GM19238 (cell line): ENCODE results near the gene ARHGAP10.

ENCODE experiments used
- DNase-seq: peaks from one replicate; pipeline ENCODE4 v3.0.0; 2011; ENCODE audit warnings: low spot score; ENCODE audit not compliant: insufficient read length

The ARHGAP10 gene

DNA sequence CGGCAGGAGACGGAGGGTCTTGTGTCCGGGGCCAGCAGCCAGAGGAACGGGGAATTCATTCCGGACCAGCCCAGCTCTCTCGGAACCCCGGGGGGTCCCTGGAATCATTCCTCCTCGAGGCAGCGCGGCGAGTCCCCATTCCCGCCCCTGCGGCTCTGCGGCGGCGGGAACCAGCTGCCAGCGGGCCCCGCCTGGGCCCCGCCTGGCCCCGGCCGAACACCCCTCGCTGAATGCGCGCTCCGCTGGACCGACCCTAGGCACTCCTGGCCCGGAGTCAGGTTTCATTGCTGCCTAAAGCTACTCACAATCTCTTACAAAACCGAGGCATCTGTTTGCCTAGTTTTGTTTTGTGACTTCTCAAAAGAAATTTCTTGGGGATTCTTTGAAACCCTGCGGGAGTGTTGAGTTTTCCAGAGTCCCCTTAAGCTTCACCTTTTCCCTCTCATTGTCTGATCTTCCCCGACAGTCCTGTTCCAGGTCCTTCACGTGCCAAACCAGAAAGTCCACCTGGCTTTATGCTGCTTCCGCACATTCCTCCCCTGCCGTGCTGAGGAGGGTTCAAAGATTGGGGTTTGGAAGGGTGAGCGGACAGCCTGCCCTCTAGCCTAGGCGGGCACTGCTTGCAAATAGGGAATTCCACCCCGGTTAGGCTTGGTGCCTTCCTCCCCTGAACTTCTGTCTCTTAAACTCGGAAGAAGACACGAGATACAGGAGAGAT, 789 bp downstream of the ARHGAP10 start:
- DNase-seq = peak; percentile 25

DNA sequence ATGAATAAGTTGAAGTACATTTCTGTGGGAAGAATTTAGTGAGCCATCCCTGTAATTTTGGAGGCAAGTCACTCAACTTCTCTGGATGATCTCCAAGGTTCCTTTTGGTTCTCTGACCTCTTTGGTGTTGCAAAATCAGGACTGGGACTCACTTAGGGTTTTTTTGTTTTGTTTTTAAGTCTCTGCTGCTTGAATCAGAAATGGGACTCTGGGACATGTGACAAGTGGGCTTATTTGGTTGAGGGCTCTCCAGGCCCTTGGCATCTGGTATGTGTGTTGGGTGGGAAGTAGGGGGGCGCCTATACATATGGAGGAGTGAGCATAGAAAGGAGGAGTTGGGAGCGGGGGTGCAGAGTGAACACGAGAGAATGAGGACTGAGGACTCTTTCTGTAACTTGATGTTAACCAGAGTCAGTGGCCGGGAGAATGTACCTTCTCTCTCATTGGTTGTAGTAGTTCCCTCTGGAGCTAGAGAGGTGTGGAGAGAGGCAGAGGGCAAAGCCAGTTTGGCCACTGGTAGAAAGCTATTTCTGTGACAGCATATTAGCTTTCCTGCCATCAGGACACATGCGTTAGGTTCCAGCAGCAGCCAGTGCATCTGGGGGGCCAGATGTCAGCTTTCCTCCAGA, 1.9 kb downstream of the ARHGAP10 start:
- no peak for DNase-seq

DNA sequence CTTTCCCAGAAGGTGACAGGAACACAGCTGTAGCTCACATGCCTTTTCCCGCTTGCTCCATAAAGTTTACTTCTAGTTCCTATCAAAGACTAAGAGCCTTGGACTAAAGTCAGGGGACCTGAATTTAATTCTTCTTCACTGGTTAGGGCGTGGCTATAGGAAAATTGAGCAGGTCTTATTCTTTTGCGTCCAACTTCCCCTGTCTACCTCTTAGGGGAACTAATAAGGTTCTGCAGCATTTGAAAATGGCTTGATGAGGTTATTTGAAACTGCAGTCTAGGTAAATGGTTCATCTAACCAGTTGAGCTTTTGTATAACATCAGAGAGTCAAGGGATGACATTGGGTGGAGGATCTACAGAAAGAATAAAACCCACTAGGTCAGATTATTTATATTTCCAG, 2.6 kb downstream of the ARHGAP10 start:
- no peak for DNase-seq

DNA sequence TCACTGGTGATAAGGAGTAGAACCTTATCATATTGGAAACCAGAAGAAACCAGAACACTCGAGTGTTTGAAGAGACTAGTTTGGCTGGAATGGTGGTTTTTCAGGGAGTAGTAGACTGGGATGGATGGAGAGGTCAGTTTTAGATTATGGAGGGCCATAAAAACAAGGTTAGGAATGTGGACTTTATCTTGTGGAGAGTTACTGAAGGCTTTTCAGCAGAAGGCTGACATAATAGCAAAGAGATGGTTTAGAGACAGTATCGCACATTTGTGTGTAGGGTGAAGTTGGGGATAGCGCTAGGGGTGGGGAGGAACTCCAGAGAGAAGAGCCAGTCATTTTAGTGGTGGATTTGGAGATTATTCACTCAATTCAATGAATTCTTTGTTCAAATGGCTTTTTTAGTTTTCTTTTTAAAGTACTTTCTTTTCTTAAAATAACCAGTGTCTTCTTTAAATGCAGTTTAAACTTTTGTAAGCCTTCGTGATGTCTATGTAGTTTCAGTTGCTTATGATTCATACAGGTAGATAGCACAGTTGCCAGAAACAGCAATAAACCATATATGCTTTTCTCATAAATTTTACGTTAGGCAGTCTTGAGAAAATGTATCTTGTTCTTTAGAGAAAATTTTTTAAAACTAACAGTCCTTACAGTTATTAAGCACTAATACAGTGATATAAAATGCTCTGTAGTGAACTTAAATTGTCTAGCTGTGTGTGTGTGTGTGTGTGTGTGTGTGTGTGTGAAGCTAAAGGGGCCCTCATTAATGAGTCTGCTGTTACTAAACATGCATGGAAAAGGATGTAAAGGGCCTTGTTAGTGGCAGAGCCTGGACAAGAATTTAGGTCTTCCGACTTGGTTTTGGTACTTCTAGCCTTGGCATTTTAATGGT, 3.8 kb downstream of the ARHGAP10 start:
- no peak for DNase-seq

DNA sequence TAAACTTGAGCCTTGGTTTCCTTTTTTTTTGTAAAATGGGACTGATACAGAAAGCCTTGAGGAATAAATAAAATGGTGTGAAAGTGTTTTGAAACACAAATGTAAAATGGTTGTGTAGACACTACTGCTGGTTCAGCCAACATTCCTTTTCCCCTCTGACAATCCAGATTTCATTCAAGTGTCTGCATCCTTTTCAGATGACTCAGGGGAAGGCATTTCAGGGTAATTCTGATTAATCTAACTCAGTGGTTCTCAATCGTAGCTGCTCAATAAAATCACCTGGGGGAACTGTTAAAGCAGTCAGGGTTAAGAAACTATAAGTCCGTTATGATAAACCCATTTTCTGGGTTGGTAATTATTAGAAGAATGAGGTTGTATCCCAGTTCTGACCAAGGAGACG, 4.6 kb downstream of the ARHGAP10 start:
- no peak for DNase-seq

DNA sequence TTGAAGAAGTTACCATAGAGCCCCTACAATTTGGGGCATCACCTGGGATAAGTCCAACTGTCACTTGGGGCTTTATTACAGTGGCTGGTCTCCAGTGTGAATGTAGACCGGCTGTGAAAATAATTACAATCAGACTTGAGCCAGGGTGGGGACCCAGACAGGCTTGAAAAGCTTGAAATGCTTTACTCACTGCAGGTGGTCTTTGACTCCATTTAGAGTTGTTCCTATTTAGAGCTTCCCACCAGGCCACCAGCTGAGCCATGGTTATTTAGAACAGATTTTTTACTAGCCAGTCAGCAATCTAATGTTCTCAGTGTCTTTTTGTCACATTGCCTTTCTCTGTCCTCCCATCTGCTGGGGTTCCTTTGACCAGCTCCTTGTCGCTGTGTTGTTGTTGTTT, 5.7 kb downstream of the ARHGAP10 start:
- DNase-seq = no peak

DNA sequence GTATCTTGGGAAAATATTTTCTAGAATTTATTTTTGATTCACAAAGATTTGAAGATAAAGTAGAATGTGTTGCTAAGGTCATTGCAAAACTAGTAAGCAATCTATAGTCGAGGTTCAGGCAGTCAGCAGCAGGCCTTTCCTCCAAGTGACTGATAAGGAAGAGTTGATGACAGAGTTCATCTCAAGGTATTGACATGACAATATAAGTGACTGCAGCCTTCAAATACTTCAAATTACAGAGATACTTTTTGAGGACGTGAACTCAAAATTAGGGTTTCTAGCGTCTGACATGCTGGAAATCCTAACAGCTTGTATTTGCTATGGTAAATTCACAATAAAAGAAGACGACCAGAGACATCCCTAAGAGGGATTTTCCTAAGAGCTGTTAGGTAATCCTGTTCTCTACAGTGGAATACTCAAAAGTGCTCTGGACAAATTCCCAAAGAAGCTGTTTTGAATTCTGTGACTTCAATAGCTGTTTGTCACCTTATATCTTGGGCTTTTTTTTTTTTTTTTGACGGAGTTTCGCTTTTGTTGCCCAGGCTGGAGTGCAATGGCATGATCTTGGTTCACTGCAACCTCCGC, 7.4 kb downstream of the ARHGAP10 start:
- DNase-seq = no peak

DNA sequence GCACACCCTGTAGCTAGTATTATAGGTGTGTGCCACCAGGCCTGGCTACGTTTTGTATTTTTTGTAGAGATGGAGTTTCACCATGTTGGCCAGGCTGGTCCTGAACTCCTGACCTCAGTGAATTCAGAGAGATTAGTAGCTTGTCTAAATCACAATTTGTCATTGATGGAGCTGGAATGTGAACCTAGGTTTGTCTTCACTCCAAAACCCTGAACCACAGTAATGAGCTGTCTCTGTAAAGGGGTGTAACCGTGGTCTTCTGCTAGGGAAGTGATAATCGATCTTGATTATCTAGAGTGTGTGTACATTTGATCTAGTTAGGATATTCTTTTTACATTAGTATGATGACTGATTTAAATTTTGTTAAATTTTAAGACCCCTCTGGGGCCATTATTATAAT, 8.3 kb downstream of the ARHGAP10 start:
- DNase-seq = no peak

DNA sequence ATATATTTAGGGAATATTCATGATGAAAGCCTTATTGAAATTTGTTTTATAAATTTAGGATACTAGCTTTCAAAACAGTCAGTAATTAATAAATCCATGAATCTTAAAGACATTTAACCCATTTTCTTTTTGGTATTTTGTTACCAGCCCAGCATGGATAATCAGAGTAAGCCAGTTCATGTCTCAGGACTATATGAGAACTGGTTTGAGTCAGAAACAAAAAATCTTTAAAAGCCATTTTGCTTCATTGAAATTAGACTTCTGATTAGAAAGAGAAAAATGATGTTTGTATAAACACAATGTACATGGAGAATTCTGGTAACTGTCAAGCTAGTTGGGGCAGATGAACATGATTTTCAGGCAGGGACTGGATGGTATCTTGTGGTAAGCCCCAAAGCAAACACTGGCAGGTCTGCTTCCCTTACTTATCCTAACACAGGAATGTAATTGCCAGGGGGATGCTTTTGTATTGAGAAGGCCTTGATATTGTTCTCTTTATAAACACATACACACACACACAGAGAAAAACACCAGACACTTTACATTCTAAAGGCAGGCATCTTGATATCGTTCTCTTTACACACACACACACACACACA, 9.4 kb downstream of the ARHGAP10 start:
- no peak for DNase-seq

DNA sequence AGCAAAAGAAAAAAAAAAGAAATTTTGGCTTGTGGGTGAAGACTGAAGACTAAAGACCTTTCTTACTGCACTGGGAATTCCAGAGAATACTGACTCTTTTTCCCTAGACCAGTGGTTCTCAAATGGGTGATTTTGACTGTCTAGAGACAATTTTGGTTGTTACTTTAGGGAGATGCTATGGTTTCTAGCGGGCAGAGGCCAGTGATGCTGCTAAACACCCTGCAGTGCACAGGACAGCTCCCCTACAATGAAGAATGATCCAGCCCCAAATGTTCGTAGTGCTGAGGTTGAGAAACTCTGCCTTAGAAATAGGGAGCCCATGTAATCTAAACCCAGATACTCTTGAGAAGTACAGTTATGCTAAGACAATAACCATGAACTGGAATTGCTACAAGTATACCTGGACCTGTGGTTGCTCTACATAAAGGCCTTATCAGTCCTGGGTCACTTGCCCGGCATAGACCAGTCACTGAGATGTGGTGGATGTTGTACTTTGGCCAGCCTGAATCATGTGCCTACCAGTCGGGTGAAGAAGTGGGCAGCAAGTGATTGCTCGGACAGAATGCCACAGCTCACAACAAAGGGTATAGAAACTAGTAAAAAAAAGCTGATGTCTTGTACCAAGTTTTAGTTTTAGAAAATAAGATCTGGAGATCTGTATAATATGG, 16.0 kb downstream of the ARHGAP10 start:
- DNase-seq = no peak

DNA sequence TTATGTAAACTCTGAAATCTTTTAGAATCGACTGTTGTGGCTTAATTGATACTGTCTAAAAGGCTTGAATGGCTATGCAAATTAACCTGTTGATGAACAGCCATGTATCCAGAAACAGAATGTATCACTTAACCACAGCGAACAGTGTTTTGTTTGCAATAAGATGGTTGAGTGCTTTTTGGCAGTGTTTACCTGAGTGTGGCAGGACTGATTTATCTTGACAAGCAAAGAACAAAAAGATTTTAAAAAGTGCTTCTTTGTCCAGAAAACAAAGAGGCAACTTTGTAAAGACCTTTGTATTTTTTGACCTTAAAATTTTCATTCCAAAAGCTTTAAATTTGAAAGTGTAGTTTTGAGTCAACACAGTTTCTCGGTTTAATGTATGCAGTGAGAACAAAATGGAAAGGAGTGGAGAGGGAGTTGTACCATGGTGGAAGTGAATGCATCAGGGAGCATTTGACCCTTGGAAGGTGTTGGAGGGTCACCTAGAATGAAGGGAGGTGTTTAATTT, 18.0 kb downstream of the ARHGAP10 start:
- peak; percentile 33 for DNase-seq

DNA sequence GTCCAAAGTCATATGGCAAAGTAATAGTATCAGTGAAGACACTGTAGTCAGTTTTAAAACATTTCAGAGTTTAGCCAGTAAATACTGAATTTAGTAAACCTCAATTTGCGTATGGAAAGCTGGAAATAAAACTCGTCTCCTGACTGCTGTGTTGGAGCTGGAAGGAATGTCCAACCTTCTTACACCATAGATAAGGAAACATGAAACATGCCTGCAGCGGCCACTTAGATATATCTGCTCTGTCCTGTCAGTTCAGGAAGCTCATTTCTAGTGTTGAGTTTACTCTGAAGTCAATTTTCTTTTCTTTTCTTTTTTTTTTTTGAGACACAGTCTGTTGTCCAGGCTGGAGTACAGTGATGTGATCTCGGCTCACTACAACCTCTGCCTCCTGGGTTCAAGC, 21.2 kb downstream of the ARHGAP10 start:
- DNase-seq = no peak

DNA sequence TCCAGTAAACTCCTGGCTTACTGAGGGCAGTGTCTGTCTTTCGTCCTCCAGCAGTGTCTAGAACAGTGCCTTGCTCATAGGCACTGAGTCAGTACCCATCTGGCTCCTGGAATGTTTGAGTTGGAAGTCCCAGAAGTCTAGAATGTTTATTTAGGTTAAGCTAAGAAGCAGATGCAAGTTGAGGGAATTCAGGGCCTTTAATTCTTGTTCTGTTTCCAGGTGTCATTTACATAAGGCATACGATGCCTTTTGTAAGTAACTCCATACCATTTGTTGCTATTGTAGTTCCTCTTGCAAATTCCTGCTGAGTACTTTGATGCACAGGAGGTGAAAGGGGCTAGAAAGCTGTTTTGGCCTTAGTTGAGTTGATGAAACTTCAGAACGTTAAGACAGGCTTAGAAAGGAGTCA, 22.2 kb downstream of the ARHGAP10 start:
- DNase-seq = no peak

DNA sequence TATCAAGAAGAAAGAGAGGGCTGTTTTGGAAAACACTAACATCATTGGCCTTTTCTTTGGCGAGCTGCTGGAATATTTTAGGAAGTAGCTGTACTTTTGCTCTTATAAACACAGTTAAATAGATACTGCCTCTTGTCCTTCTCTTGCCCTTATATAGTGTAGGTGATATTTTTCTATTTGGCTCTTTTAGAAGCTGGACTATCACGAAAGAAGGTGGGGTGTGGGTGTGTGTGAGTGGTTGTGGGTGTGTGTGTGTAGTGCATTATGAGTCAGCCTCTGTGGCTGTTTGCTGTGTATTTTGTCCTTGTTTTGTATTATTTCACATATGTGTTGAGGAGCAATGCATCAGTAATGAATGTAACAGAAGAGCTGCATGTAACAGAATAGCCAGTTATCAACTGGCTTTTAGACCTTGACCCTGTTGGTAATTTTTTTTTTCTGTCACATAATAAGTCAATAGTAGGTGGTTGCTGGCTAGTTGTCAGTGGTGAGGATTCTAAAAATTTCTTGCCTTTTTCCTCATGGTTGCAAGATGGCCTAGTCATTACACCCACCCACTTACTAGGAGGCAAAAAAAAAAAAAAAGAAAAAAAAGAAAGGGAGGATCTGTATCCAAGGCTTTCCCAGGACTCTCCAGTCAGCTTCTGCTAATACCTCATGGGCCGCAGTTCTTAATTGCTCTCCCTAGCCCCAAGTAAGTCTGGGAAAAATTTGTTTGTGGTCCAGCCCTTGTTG, 23.8 kb downstream of the ARHGAP10 start:
- no peak for DNase-seq

DNA sequence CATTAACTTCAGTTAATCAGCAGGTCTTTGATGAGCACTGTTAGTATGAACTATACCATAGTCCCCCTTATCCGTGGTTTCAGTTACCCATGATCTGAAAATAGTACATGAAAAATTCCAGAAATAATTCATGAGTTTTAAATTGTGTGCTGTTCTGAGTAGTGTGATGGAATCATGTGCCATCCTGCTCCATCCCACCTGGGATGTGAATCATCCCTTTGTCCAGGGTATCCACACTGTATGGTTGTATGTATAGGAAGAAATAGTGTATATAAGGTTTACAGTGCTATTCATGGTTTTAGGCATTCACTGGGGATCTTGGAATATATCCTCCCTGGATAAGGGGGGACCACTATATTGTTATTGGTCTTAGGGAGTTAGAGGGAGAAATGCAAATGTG, 24.5 kb downstream of the ARHGAP10 start:
- no peak for DNase-seq

DNA sequence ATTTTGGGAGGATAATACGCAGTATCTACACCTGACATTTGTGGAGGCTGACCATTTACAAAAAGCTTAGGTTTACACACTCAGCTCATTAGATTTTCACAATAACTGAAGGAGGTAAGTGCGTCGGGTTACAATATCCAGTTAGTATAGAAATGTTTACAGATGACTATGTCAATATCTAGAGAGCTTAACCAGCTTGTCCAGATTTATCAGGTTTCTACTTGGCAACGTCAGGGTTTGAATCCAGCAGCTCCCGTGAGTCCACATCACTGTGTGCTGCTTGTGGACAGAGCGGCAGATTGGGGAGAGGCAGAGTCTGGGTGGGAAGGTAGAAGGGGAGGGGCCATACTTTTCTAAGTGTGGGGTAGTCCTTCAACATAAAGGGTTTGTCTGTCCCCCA, 28.3 kb downstream of the ARHGAP10 start:
- DNase-seq = no peak

DNA sequence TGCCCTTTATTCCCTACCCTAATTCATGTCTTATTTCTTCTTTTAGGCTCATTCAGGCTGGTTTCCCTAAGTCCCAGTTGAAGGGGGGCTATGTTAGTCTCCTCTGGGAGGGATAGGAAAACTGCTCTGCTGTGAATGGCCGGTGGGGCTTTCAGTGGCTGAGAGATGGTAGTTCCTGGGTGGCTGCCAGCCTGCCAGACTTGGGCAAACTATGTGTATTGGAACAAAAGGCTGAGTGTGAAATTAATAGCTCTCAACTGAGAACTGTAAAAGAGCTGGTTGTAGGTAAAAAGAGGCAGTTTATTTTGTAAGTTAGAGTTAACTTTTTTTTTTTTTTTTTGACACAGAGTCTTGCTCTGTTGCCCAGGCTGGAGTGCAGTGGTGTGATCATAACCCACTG, 28.8 kb downstream of the ARHGAP10 start:
- DNase-seq = no peak

DNA sequence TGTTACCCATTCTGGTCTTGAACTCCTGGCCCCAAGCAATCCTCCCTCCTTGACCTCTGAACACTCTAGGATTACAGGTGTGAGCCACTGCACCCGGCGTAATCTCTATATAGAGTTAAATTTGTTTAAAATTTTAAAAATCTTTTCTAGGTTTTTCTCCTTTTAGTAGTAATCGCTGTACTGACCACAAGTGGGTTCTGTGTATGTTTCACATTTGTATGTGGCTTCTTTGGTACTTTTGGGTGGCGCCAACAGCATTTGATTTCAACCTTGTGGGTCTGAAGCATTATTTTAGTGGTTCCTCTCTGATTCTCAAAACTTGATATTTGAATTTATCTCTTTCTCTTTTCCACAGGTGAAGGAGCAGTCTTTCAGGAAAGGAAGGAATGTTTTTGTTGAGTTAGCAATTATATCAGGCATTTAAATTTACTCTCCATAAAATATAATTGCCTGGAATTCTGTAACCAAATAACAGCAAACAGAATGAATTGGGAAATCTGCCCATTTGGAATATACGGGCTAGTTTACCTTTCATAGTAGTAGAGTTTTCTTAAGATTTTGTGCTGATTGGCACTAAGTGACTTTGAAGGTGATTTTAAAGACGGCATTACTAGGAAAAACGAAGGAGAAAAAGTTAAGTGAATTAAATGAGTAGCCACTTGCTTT, 29.5 kb downstream of the ARHGAP10 start:
- no peak for DNase-seq

DNA sequence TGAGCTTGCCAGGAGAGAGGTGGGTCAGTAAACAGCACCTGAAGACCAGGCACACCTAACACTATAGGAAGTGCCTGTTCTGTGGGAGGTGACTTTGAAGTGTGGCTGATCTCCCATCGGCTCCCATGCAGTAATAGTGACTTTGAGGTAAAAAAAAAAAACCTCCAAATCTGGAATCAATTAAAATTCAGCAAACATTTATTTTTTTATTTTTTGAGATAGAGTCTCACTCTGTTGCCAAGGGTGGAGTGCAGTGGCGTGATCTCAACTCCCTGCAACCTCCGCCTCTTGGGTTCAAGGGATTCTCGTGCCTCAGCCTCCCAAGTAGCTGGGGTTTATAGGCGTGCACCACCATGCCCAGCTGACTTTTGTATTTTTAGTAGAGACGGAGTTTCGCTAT, 32.4 kb downstream of the ARHGAP10 start:
- DNase-seq = no peak

DNA sequence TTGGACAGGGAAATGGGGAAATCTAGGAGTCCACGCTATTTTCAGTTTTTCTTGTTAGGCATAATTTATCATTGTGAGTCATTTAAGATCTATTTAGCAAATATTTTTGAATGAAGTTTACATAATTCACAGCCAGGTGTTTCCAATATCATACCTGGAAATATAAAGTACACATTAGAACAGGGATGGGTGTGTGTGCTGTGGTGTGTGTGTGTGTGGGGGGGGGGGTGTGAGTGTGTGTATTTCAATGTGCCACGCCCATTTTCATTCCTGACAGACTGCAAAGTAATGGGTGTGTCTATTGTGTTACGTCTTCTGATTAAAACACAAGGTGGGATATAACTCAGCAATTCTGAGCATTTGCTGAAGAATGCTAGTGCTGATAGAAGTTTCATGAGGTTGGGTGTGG, 33.2 kb downstream of the ARHGAP10 start:
- no peak for DNase-seq
